Psoas muscle (tissue), 8 donors: ENCODE results near the gene MLLT3. TPM values are rescaled to one million over a fixed set of nuclear protein-coding genes. Genes with fewer than 3 reads are reported as not detected.
"Not testable (repeated sequence)": the region's sequence is repeated elsewhere in the genome, so short reads cannot be mapped to it uniquely, and the experiment has no call there.

Experiments
- ATAC-seq, 4 donors: fragments of 200-7000 bp; cut with Tn5 transposase; one replicate each; pipeline ENCODE4 v1.9.1; 2020; ENCODE audit warnings: moderate library complexity in 3 of 4, mild to moderate bottlenecking in 2 of 4
- DNase-seq, 2 donors: peaks; one replicate each; pipeline ENCODE4 v3.0.0-alpha.2; 2020
- H3K27ac ChIP-seq: fragments of 200-600 bp; one replicate; pipeline ENCODE4 v1.8.0; 2022
- H3K27me3 ChIP-seq, 3 donors: fragments of 200-600 bp in 1 of 3; one replicate each; pipeline versions ENCODE4 v1.6.1 to v1.8.0; 2013 to 2022; ENCODE audit warnings: low read length in 2 of 3, mild to moderate bottlenecking in 2 of 3, moderate library complexity in 1 of 3; ENCODE audit not compliant: insufficient read depth in 3 of 3
- H3K36me3 ChIP-seq, 2 donors: fragments of 200-600 bp in 1 of 2; one replicate each; pipeline versions ENCODE4 v1.6.1 to v1.8.0; 2013 to 2022; ENCODE audit warnings: low read depth in 1 of 2, mild to moderate bottlenecking in 1 of 2, moderate library complexity in 1 of 2; ENCODE audit not compliant: insufficient read depth in 1 of 2
- H3K4me1 ChIP-seq: fragments of 200-600 bp; one replicate; pipeline ENCODE4 v1.8.0; 2022
- H3K4me3 ChIP-seq: fragments of 200-600 bp; one replicate; pipeline ENCODE4 v1.8.0; 2022; ENCODE audit warnings: mild to moderate bottlenecking
- H3K9me3 ChIP-seq: fragments of 200-600 bp; one replicate; pipeline ENCODE4 v1.8.0; 2022
- CTCF ChIP-seq: fragments of 200-600 bp; IDR thresholded peaks from one replicate; pipeline ENCODE4 v1.8.0; 2022; ENCODE audit warnings: antibody characterized with exemption
- WGBS, 3 donors: extraction: QIAGEN DNeasy Blood & Tissue Kit; methylation state at CpG; one replicate each; pipeline versions ENCODE4 v1.1.6 to v1.1.7; 2013; 5-methylcytosine and 5-hydroxymethylcytosine counted together
- intact Hi-C, 2 donors: fragments of 100-400 bp; cut with DNase I; formaldehyde crosslinking; loops; one replicate each; pipeline versions ENCODE4 v1.11.0 to v1.14.2; 2022
- polyA plus RNA-seq, 3 donors: library from polyadenylated mRNA; stranded (reverse); fragments of 200-250 nt; gene quantifications; one replicate each; pipeline ENCODE4 v1.2.3, GENCODE V29; 2013
- total RNA-seq, 4 donors: library from RNA; stranded (reverse); fragmentation: NEBNext Ultra II Directional in 2 of 4; extraction: Animal tissue kit (Norgen Biotek cat#: 25700) in 2 of 4; gene quantifications; one replicate each; pipeline versions ENCODE4 v1.2.1 to v1.2.4, GENCODE V29; 2021 to 2023
- donor health status: healthy with polysubstance abuse.
- donor health status: DM: no; HTN: no; CAD: no; lungs with moderate emphysema.
- donor health status: Bipolar disorder and iron deficiency.
- donor health status: healthy.
- donor health status: DM: yes; HTN: yes; CAD: no.
- donor health status: DM: no; HTN: no; CAD: no.
- donor health status: DM: no; HTN: no; CAD: no.
- donor health status: DM: yes; HTN: yes; CAD: no.

Gene MLLT3
- total and polyA plus RNA-seq, 7 donors: 1.2 to 9.8 (median 3.3) TPM

- intact Hi-C loops: no loop called here
- Histone ChIP-seq H3K4me1 (no peaks in the 10 kb centered on the region), H3K36me3 (no peaks in the 10 kb centered on the region), H3K27me3 (no peaks in the 10 kb centered on the region), H3K4me3 (no peak overlapping the region), H3K27ac (no peak overlapping the region), H3K9me3 (no peaks in the 10 kb centered on the region)
- DNase-seq: no peak
- no peak for TF ChIP-seq CTCF
- 70 to 79% (median 72%) methylated on average over 5 of the region's 5 CpGs for WGBS, 3 donors
- ATAC-seq: no peak
These were observed 29.2 kb downstream of the MLLT3 start for GRCh38 chr9:20593105-20593504.

- Histone ChIP-seq H3K36me3 (no peaks in the 10 kb centered on the region), H3K4me1 (no peaks in the 10 kb centered on the region), H3K27ac (no peak overlapping the region), H3K4me3 (no peak overlapping the region), H3K9me3 (no peaks in the 10 kb centered on the region), H3K27me3 (no peaks in the 10 kb centered on the region)
- intact Hi-C loops: no loop called here
- TF ChIP-seq CTCF: no peak
- WGBS, 3 donors: 24 to 54% (median 40%) methylated on average over 1 of the region's 1 CpG
- DNase-seq (no peak), ATAC-seq (no peak)
These were observed 29.6 kb downstream of the MLLT3 start for GRCh38 chr9:20592673-20593072.

- intact Hi-C loops: no loop called here
- H3K27me3 ChIP-seq: no peaks in the 10 kb centered on the region
- no peak overlapping the region for H3K4me3 ChIP-seq
- no peaks in the 10 kb centered on the region for H3K36me3 ChIP-seq
- H3K9me3 ChIP-seq: no peaks in the 10 kb centered on the region
- DNase-seq (no peak), ATAC-seq (no peak)
- H3K4me1 ChIP-seq: no peaks in the 10 kb centered on the region
- WGBS, 3 donors: 81 to 84% (median 84%) methylated on average over 4 of the region's 4 CpGs
- TF ChIP-seq CTCF: no peak
- no peak overlapping the region for H3K27ac ChIP-seq
These were observed 31.1 kb downstream of the MLLT3 start for GRCh38 chr9:20591223-20591622.

GRCh38 chr9:20584968-20585643, 37.2 kb downstream of the MLLT3 start:
- Histone ChIP-seq H3K27ac (no peak overlapping the region), H3K27me3 (no peaks in the 10 kb centered on the region), H3K4me3 (no peak overlapping the region), H3K9me3 (no peaks in the 10 kb centered on the region), H3K36me3 (no peaks in the 10 kb centered on the region), H3K4me1 (no peaks in the 10 kb centered on the region)
- intact Hi-C loops: no loop called here
- WGBS, 3 donors: 85 to 95% (median 94%) methylated on average over 7 of the region's 7 CpGs
- DNase-seq (no peak), ATAC-seq (no peak)
- TF ChIP-seq CTCF: no peak

- H3K36me3 ChIP-seq, H3K27ac ChIP-seq, H3K4me3 ChIP-seq, H3K9me3 ChIP-seq, H3K27me3 ChIP-seq, intact Hi-C loops, DNase-seq, ATAC-seq, H3K4me1 ChIP-seq: not testable (repeated sequence)
- 92 to 99% (median 99%) methylated on average over 4 of the region's 4 CpGs for WGBS, 3 donors
These were observed 39.2 kb downstream of the MLLT3 start for GRCh38 chr9:20583088-20583487.
